H9 (cell line): ENCODE data around the gene OR5K2. TPM values are rescaled to one million over a fixed set of nuclear protein-coding genes. Genes with fewer than 3 reads are reported as not detected.

Experiments used
- DNase-seq: peaks from one replicate; pipeline ENCODE4 v3.0.0-alpha.2; 2017
- H2AFZ ChIP-seq: one replicate; pipeline ENCODE4 v1.6.1; 2013; ENCODE audit warnings: mild to moderate bottlenecking, low read length, control low read depth, moderate library complexity
- H2AK5ac ChIP-seq: 2 replicates; pipeline ENCODE4 v1.6.1; 2013; ENCODE audit warnings: low read length, control low read depth, mixed read lengths; ENCODE audit not compliant: insufficient read length
- H2BK120ac ChIP-seq: one replicate; pipeline ENCODE4 v1.6.1; 2013; ENCODE audit warnings: low read depth, mild to moderate bottlenecking, low read length, control low read depth, inconsistent platforms; ENCODE audit not compliant: poor library complexity, severe bottlenecking
- H2BK12ac ChIP-seq: 2 replicates; pipeline ENCODE4 v1.6.1; 2013; ENCODE audit warnings: low read length, control low read depth, mixed read lengths, low read depth; ENCODE audit not compliant: insufficient read length
- H2BK15ac ChIP-seq: 2 replicates; pipeline ENCODE4 v1.6.1; 2013; ENCODE audit warnings: low read depth, low read length, control low read depth
- H2BK20ac ChIP-seq: one replicate; pipeline ENCODE4 v1.6.1; 2013; ENCODE audit warnings: low read depth, mild to moderate bottlenecking, low read length, control low read depth, inconsistent platforms; ENCODE audit not compliant: poor library complexity, severe bottlenecking
- H2BK5ac ChIP-seq: 2 replicates; pipeline ENCODE4 v1.6.1; 2013; ENCODE audit warnings: low read length, control low read depth, mixed read lengths; ENCODE audit not compliant: insufficient read length
- H3K14ac ChIP-seq: 2 replicates; pipeline ENCODE4 v1.6.1; 2013; ENCODE audit warnings: low read length, control low read depth; ENCODE audit not compliant: insufficient read depth
- H3K18ac ChIP-seq: 2 replicates; pipeline ENCODE4 v1.6.1; 2013; ENCODE audit warnings: low read depth, mild to moderate bottlenecking, mixed read lengths, low read length, control low read depth; ENCODE audit not compliant: insufficient read length
- H3K23ac ChIP-seq: 2 replicates; pipeline ENCODE4 v1.6.1; 2013; ENCODE audit warnings: low read length, control low read depth, mixed read lengths, low read depth; ENCODE audit not compliant: insufficient read length
- H3K23me2 ChIP-seq: 2 replicates; pipeline ENCODE4 v1.6.1; 2013; ENCODE audit warnings: low read depth, mild to moderate bottlenecking, mixed read lengths, low read length, control low read depth; ENCODE audit not compliant: insufficient read length, poor library complexity, severe bottlenecking
- H3K27ac ChIP-seq: 2 replicates; pipeline ENCODE4 v1.5.1; 2013; ENCODE audit warnings: low read length, control low read depth, mixed read lengths, low read depth; ENCODE audit not compliant: insufficient read length
- H3K27me3 ChIP-seq: 2 replicates; pipeline ENCODE4 v1.6.1; 2013; ENCODE audit warnings: low read length, control low read depth, inconsistent platforms; ENCODE audit not compliant: insufficient read depth
- H3K4ac ChIP-seq: 2 replicates; pipeline ENCODE4 v1.6.1; 2013; ENCODE audit warnings: low read depth, mild to moderate bottlenecking, control low read depth, inconsistent platforms, low read length, moderate library complexity
- H3K4me1 ChIP-seq: 2 replicates; pipeline ENCODE4 v1.6.1; 2013; ENCODE audit warnings: low read length, control low read depth, inconsistent platforms; ENCODE audit not compliant: insufficient read depth
- H3K4me2 ChIP-seq: 2 replicates; pipeline ENCODE4 v1.6.1; 2013; ENCODE audit warnings: low read length, control low read depth, mixed read lengths; ENCODE audit not compliant: insufficient read length, insufficient read depth
- H3K56ac ChIP-seq: 2 replicates; pipeline ENCODE4 v1.6.1; 2013; ENCODE audit warnings: low read depth, mild to moderate bottlenecking, mixed read lengths, low read length, control low read depth; ENCODE audit not compliant: insufficient read length
- H3K79me1 ChIP-seq: 2 replicates; pipeline ENCODE4 v1.6.1; 2013; ENCODE audit warnings: low read depth, mild to moderate bottlenecking, moderate library complexity, low read length, control low read depth, inconsistent platforms; ENCODE audit not compliant: insufficient read depth, poor library complexity, severe bottlenecking
- H3K79me2 ChIP-seq: 2 replicates; pipeline ENCODE4 v1.6.1; 2013; ENCODE audit warnings: low read length, control low read depth, inconsistent platforms; ENCODE audit not compliant: insufficient read depth
- H3K9ac ChIP-seq: 2 replicates; pipeline ENCODE4 v1.6.1; 2013; ENCODE audit warnings: low read length, control low read depth, mixed read lengths; ENCODE audit not compliant: insufficient read length; ENCODE audit errors: extremely low read depth
- H3K9me3 ChIP-seq: one replicate; pipeline ENCODE4 v1.6.1; 2013; ENCODE audit warnings: low read depth, low read length, inconsistent platforms; ENCODE audit not compliant: control insufficient read depth
- H3T11ph ChIP-seq: one replicate; pipeline ENCODE4 v1.6.1; 2013; ENCODE audit warnings: mild to moderate bottlenecking, low read length, control low read depth, inconsistent platforms
- H4K20me1 ChIP-seq: one replicate; pipeline ENCODE4 v1.6.1; 2013; ENCODE audit not compliant: control insufficient read depth, insufficient read length, insufficient read depth
- H4K5ac ChIP-seq: 2 replicates; pipeline ENCODE4 v1.6.1; 2013; ENCODE audit warnings: low read depth, mild to moderate bottlenecking, mixed read lengths, low read length, control low read depth; ENCODE audit not compliant: insufficient read length
- H4K8ac ChIP-seq: replicated peaks from 2 replicates; pipeline ENCODE4 v1.6.1; 2013; ENCODE audit warnings: low read length, control low read depth, mixed read lengths, low read depth; ENCODE audit not compliant: insufficient read length
- H4K91ac ChIP-seq: 2 replicates; pipeline ENCODE4 v1.6.1; 2013; ENCODE audit warnings: low read depth, mild to moderate bottlenecking, moderate library complexity, mixed read lengths, low read length, control low read depth; ENCODE audit not compliant: insufficient read length
- H3K27ac Mint-ChIP-seq, 3 experiments: 2 replicates in 2 of 3; 3 replicates in 1 of 3; pipeline ENCODE4 v1.8.0; 2020 to 2021; ENCODE audit warnings: mixed read lengths in 3 of 3, mild to moderate bottlenecking in 1 of 3, moderate library complexity in 1 of 3
- H3K27me3 Mint-ChIP-seq: 2 replicates; pipeline ENCODE4 v1.8.0; 2021; ENCODE audit warnings: low read depth, mild to moderate bottlenecking, moderate library complexity, mixed read lengths
- H3K36me3 Mint-ChIP-seq, 3 experiments: 2 replicates in 2 of 3; 3 replicates in 1 of 3; pipeline ENCODE4 v1.8.0; 2020 to 2021; ENCODE audit warnings: low read depth in 3 of 3, mixed read lengths in 3 of 3; ENCODE audit not compliant: insufficient read depth in 1 of 3
- H3K4me1 Mint-ChIP-seq, 2 experiments: 2 replicates each; pipeline ENCODE4 v1.8.0; 2020; ENCODE audit warnings: mixed read lengths in 2 of 2
- H3K4me3 Mint-ChIP-seq, 2 experiments: 2 replicates in 1 of 2; 3 replicates in 1 of 2; pipeline ENCODE4 v1.8.0; 2020 to 2021; ENCODE audit warnings: mild to moderate bottlenecking in 2 of 2, mixed read lengths in 2 of 2, moderate library complexity in 1 of 2
- H3K9me3 Mint-ChIP-seq, 2 experiments: 2 replicates in 1 of 2; 3 replicates in 1 of 2; pipeline ENCODE4 v1.8.0; 2020; ENCODE audit warnings: mild to moderate bottlenecking in 2 of 2, mixed read lengths in 2 of 2, moderate library complexity in 1 of 2
- CTCF ChIP-seq: fragments of 200-600 bp; sonication (generic); conservative IDR thresholded peaks from 3 replicates; pipeline ENCODE4 v1.8.0; 2021; ENCODE audit warnings: antibody characterized with exemption, mild to moderate bottlenecking
- WGBS: extraction: QIAGEN DNeasy Blood & Tissue Kit; methylation state at CpG from one replicate; pipeline ENCODE4 v1.1.7; 2013; ENCODE audit warnings: missing lambda C conversion rate, low lambda C conversion rate, mixed read lengths; ENCODE audit not compliant: insufficient read length; ENCODE audit errors: extremely low coverage; 5-methylcytosine and 5-hydroxymethylcytosine counted together
- total RNA-seq: library from RNA; stranded (reverse); gene quantifications from 2 replicates; pipeline ENCODE4 v1.2.1, GENCODE V29; 2021

Gene OR5K2
- total RNA-seq, 1 experiment from 2014 or later, result not detected

GRCh38 chr3:98540346-98540745, 42.9 kb downstream of the OR5K2 start:
- H3K23ac ChIP-seq, result no peak overlapping the region
- H3K4me1 ChIP-seq, result no peaks in the 10 kb centered on the region; the same call in 1 of the 2 replicates
- H3K23me2 ChIP-seq, result no peaks in the 10 kb centered on the region
- H2BK120ac ChIP-seq, result no peak overlapping the region
- no peaks in the 10 kb centered on the region for H3K9me3 Mint-ChIP-seq
- H4K5ac ChIP-seq, result no peak overlapping the region
- H2BK5ac ChIP-seq, result no peak overlapping the region
- no peak overlapping the region for H2AFZ ChIP-seq
- H3K56ac ChIP-seq, result no peak overlapping the region
- no peak overlapping the region for H2AK5ac ChIP-seq
- no peak overlapping the region for H2BK12ac ChIP-seq
- no peak overlapping the region for H3K4me3 Mint-ChIP-seq
- no peak overlapping the region for H3K14ac ChIP-seq
- H4K8ac ChIP-seq, result no peak overlapping the region
- no peaks in the 10 kb centered on the region for H3K79me1 ChIP-seq
- H4K20me1 ChIP-seq, result no peaks in the 10 kb centered on the region
- H3K27me3 Mint-ChIP-seq, result no peaks in the 10 kb centered on the region
- no peak overlapping the region for H3K4ac ChIP-seq
- no peak overlapping the region for H3K18ac ChIP-seq
- H2BK15ac ChIP-seq, result no peak overlapping the region
- no peak overlapping the region for H3T11ph ChIP-seq
- no peaks in the 10 kb centered on the region for H3K79me2 ChIP-seq
- no peak for TF ChIP-seq CTCF
- peaks cover 6 to 7% of the 10 kb centered on the region in 2 experiments for H3K4me1 Mint-ChIP-seq
- H3K36me3 Mint-ChIP-seq, result no peaks in the 10 kb centered on the region
- no peak overlapping the region for H2BK20ac ChIP-seq
- no peak for DNase-seq
- H3K27ac ChIP-seq, result no peak overlapping the region
- H3K27ac Mint-ChIP-seq, result no peak overlapping the region
- WGBS, result no CpG with 5 or more reads among the region's 3 CpGs
- H3K27me3 ChIP-seq, result no peaks in the 10 kb centered on the region
- H4K91ac ChIP-seq, result no peak overlapping the region
- no peak overlapping the region for H3K4me2 ChIP-seq
- no peaks in the 10 kb centered on the region for H3K9me3 ChIP-seq
- H3K9ac ChIP-seq, result no peak overlapping the region
